CD4-positive, alpha-beta T cell treated with Interleukin-2 at 100 ng/mL for 4 hours (primary cell): ENCODE data around the gene YWHAH.
A peak's percentile ranks its signal among the peaks of the same experiment; 100 is the strongest.

Experiments
- DNase-seq: peaks from one replicate; pipeline ENCODE4 v3.0.0-alpha.2; 2020; ENCODE audit warnings: low spot score

YWHAH gene

GRCh38 chr22:31943978-31944699 is at the start of gene YWHAH:
Gene YWHAH (plus strand): TSS chr22:31944535. CDS start chr22:31944734, 199 bp downstream.
- DNase-seq: peak; percentile 93

- DNase-seq: no peak
Measured at GRCh38 chr22:31895411-31896123, 48.8 kb upstream of the YWHAH start.

GRCh38 chr22:31896472-31896871 is 47.9 kb upstream of the YWHAH start:
- no peak for DNase-seq

- DNase-seq: no peak
Measured at GRCh38 chr22:31897842-31898805, 46.2 kb upstream of the YWHAH start.

GRCh38 chr22:31898926-31899325 is 45.4 kb upstream of the YWHAH start:
- no peak for DNase-seq

GRCh38 chr22:31899669-31900068 is 44.7 kb upstream of the YWHAH start:
- no peak for DNase-seq

- no peak for DNase-seq
Measured at GRCh38 chr22:31901388-31902137, 42.8 kb upstream of the YWHAH start.

GRCh38 chr22:31904651-31905050 is 39.7 kb upstream of the YWHAH start:
- no peak for DNase-seq

- DNase-seq: no peak
Measured at GRCh38 chr22:31905356-31905755, 39.0 kb upstream of the YWHAH start.

GRCh38 chr22:31906086-31906485 is 38.2 kb upstream of the YWHAH start:
- no peak for DNase-seq

GRCh38 chr22:31906569-31906968 is 37.8 kb upstream of the YWHAH start:
- DNase-seq: no peak

GRCh38 chr22:31909977-31910376 is 34.4 kb upstream of the YWHAH start:
- DNase-seq: no peak

- no peak for DNase-seq
Measured at GRCh38 chr22:31911565-31912406, 32.5 kb upstream of the YWHAH start.

- DNase-seq: no peak
Measured at GRCh38 chr22:31912407-31912743, 32.0 kb upstream of the YWHAH start.

- no peak for DNase-seq
Measured at GRCh38 chr22:31915586-31915985, 28.7 kb upstream of the YWHAH start.

- peak; percentile 17 for DNase-seq
Measured at GRCh38 chr22:31917227-31917921, 27.0 kb upstream of the YWHAH start.

- no peak for DNase-seq
Measured at GRCh38 chr22:31919730-31920129, 24.6 kb upstream of the YWHAH start.

- DNase-seq: no peak
Measured at GRCh38 chr22:31920306-31920705, 24.0 kb upstream of the YWHAH start.

GRCh38 chr22:31921106-31921505 is 23.2 kb upstream of the YWHAH start:
- DNase-seq: no peak

GRCh38 chr22:31922534-31922933 is 21.8 kb upstream of the YWHAH start:
- DNase-seq: no peak
